Liver (tissue), 9 donors: Measurements from ENCODE around the gene ITPKB. TPM values are rescaled to one million over a fixed set of nuclear protein-coding genes. Genes with fewer than 3 reads are reported as not detected.
A peak's percentile ranks its signal among the peaks of the same experiment; 100 is the strongest.

Source experiments
- DNase-seq: peaks from one replicate; pipeline ENCODE4 v3.0.0-alpha.2; 2017; ENCODE audit warnings: low spot score
- H3K27ac ChIP-seq, 2 donors: one replicate each; pipeline ENCODE4 v1.7.0; 2013; ENCODE audit warnings: inconsistent platforms in 2 of 2, low read length in 2 of 2, control low read depth in 1 of 2, low read depth in 1 of 2, mild to moderate bottlenecking in 1 of 2
- H3K27me3 ChIP-seq, 4 donors: one replicate each; pipeline versions ENCODE4 v1.6.1 to v1.7.0; 2013; ENCODE audit warnings: low read length in 3 of 4, inconsistent platforms in 1 of 4, mild to moderate bottlenecking in 1 of 4, moderate library complexity in 1 of 4; ENCODE audit not compliant: control insufficient read depth in 4 of 4, insufficient read depth in 4 of 4
- H3K36me3 ChIP-seq, 4 donors: one replicate each; pipeline versions ENCODE4 v1.6.1 to v1.7.0; 2013; ENCODE audit warnings: low read length in 3 of 4, mild to moderate bottlenecking in 3 of 4, low read depth in 1 of 4, moderate library complexity in 1 of 4; ENCODE audit not compliant: control insufficient read depth in 4 of 4, insufficient read depth in 3 of 4
- H3K4me1 ChIP-seq, 4 donors: one replicate each; pipeline versions ENCODE4 v1.6.1 to v1.7.0; 2013; ENCODE audit warnings: low read length in 3 of 4, mild to moderate bottlenecking in 3 of 4, moderate library complexity in 1 of 4; ENCODE audit not compliant: control insufficient read depth in 4 of 4, insufficient read depth in 4 of 4
- H3K4me3 ChIP-seq, 3 donors: one replicate each; pipeline versions ENCODE4 v1.6.1 to v1.7.0; 2013; ENCODE audit warnings: low read length in 3 of 3, control low read depth in 1 of 3, low read depth in 1 of 3, mild to moderate bottlenecking in 1 of 3
- H3K9ac ChIP-seq, 2 donors: one replicate each; pipeline ENCODE4 v1.7.0; 2013; ENCODE audit warnings: low read length in 2 of 2, mild to moderate bottlenecking in 2 of 2, moderate library complexity in 2 of 2, control low read depth in 1 of 2, low read depth in 1 of 2
- H3K9me3 ChIP-seq, 4 donors: one replicate each; pipeline versions ENCODE4 v1.6.1 to v1.7.0; 2013; ENCODE audit warnings: low read length in 3 of 4; ENCODE audit not compliant: control insufficient read depth in 4 of 4
- EGR1 ChIP-seq, 2 donors: IDR thresholded peaks; 2 replicates each; pipeline ENCODE4 v1.6.1; 2016 to 2018; ENCODE audit warnings: antibody characterized with exemption in 2 of 2, low read depth in 2 of 2
- FOXA1 ChIP-seq: IDR thresholded peaks from 2 replicates; pipeline ENCODE4 v1.6.1; 2016; ENCODE audit warnings: antibody characterized with exemption
- FOXA2 ChIP-seq: IDR thresholded peaks from 2 replicates; pipeline ENCODE4 v1.6.1; 2016; ENCODE audit warnings: antibody characterized with exemption
- GABPA ChIP-seq, 2 donors: IDR thresholded peaks in 1 of 2; conservative IDR thresholded peaks in 1 of 2; 2 replicates each; pipeline ENCODE4 v1.6.1; 2016; ENCODE audit warnings: antibody characterized with exemption in 2 of 2, mild to moderate bottlenecking in 1 of 2, moderate library complexity in 1 of 2
- HNF4A ChIP-seq, 2 donors: conservative IDR thresholded peaks; 2 replicates each; pipeline ENCODE4 v1.6.1; 2016; ENCODE audit warnings: antibody characterized with exemption in 2 of 2, mild to moderate bottlenecking in 2 of 2
- HNF4G ChIP-seq: IDR thresholded peaks from 2 replicates; pipeline ENCODE4 v1.6.1; 2016; ENCODE audit warnings: antibody characterized with exemption
- JUND ChIP-seq, 2 donors: IDR thresholded peaks; 2 replicates each; pipeline ENCODE4 v1.6.1; 2016; ENCODE audit warnings: antibody characterized with exemption in 2 of 2
- NR2F2 ChIP-seq: IDR thresholded peaks from 2 replicates; pipeline ENCODE4 v1.6.1; 2016; ENCODE audit warnings: antibody characterized with exemption
- RAD21 ChIP-seq, 2 donors: IDR thresholded peaks; 2 replicates each; pipeline ENCODE4 v1.6.1; 2016; ENCODE audit warnings: antibody characterized with exemption in 2 of 2, mild to moderate bottlenecking in 2 of 2
- RXRA ChIP-seq, 2 donors: IDR thresholded peaks; 2 replicates each; pipeline ENCODE4 v1.6.1; 2017 to 2018; ENCODE audit warnings: antibody characterized with exemption in 2 of 2, mild to moderate bottlenecking in 1 of 2
- SP1 ChIP-seq: IDR thresholded peaks from 2 replicates; pipeline ENCODE4 v1.6.1; 2018; ENCODE audit warnings: antibody characterized with exemption, mild to moderate bottlenecking
- WGBS: extraction: QIAGEN DNeasy Blood & Tissue Kit; methylation state at CpG from one replicate; pipeline ENCODE4 v1.1.7; 2013; 5-methylcytosine and 5-hydroxymethylcytosine counted together
- polyA plus RNA-seq, 2 donors: library from polyadenylated mRNA; stranded (reverse) in 1 of 2; unstranded in 1 of 2; fragments of 200-250 nt in 1 of 2; fragments of >200 nt in 1 of 2; fragmentation: Nextera tagmentation in 1 of 2; extraction: Ambion mirVana in 1 of 2; gene quantifications; one replicate each; pipeline versions ENCODE4 v1.2.1 to v1.2.3, GENCODE V29; 2013 to 2015
- total RNA-seq, 2 donors: library from RNA; depleted of rRNA; stranded (reverse); fragments of >200 nt; gene quantifications; one replicate each; pipeline ENCODE4 v1.2.3, GENCODE V29; 2014
- TF ChIP-seq, protein P1 (sequence below): IDR thresholded peaks from 2 replicates; pipeline ENCODE4 v1.6.1; 2016; ENCODE audit warnings: antibody characterized with exemption
- TF ChIP-seq, protein P2 (sequence below): IDR thresholded peaks from 2 replicates; pipeline ENCODE4 v1.6.1; 2016; ENCODE audit warnings: antibody characterized with exemption
- TF ChIP-seq, protein P3 (sequence below): fragments of 150-350 bp; IDR thresholded peaks from 2 replicates; pipeline ENCODE4 v1.5.1; 2017; ENCODE audit warnings: improper control_type of control experiment, low read depth, low read length; ENCODE audit not compliant: missing input control
- donor health status: healthy.
- donor health status: healthy.
- donor health status: healthy.
- donor health status: healthy.
- donor health status: healthy.

ITPKB gene
- total and polyA plus RNA-seq, 4 donors, result 0.61 to 5.8 (median 3.7) TPM

DNA sequence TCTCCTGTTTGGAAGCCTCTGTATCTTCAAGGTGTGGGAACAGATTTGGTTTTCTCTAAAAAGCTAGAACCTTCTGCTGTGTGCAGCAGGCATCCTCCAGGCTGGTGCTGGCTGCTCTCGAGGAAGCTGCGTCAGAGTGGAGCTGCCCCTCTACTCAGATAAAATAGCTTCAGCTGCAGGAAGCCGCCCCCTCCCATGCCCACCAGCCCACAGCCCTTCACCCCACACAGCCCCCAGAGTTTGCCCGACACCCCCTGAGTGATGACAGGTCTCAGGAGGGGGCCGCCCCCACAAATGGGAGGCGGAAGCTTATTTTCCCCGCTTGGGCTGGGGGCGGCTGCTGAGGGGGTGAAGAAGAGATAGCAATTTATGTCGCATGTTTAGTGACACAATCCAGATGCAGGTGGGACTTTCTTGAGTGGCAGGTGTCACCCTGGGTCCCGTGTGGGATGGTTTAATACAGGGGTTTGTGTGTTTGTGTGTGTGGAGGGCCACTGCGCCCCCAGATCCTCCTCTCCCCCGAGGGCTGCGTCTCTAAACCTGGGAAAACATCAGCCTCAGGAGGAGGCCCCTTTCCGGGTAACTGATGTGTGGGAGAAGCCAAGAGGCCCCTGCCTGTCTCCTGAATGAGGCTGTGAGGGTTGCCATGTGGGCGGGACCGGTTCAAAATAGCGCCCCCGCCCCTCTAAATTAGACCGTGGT is 135.1 kb downstream of the ITPKB start:
- Histone ChIP-seq H3K9me3 (no peaks in the 10 kb centered on the region), H3K36me3 (no peaks in the 10 kb centered on the region), H3K27ac (no peak overlapping the region), H3K9ac (no peak overlapping the region), H3K4me3 (no peak overlapping the region), H3K4me1 (peaks cover 0 to 12% (median 10%) of the 10 kb centered on the region in 4 donors), H3K27me3 (no peaks in the 10 kb centered on the region)
- 84% methylated on average over 19 of the region's 19 CpGs for WGBS
- TF ChIP-seq, protein P1, sequence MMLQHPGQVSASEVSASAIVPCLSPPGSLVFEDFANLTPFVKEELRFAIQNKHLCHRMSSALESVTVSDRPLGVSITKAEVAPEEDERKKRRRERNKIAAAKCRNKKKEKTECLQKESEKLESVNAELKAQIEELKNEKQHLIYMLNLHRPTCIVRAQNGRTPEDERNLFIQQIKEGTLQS, result no peak
- TF ChIP-seq FOXA1 (no peak), EGR1 (IDR thresholded peaks at IDR 0.05; ENCODE audit: low read depth in 2 of 2) (no peak), FOXA2 (no peak), JUND (IDR thresholded peaks at IDR 0.05) (no peak), GABPA (IDR thresholded peaks at IDR 0.05 in 1 of 2, conservative IDR thresholded peaks at IDR 0.05 in 1 of 2) (no peak), SP1 (no peak), RAD21 (IDR thresholded peaks at IDR 0.05) (no peak), HNF4G (no peak), NR2F2 (no peak), HNF4A (conservative IDR thresholded peaks at IDR 0.05) (no peak), RXRA (IDR thresholded peaks at IDR 0.05) (no peak)
- TF ChIP-seq, protein P2, sequence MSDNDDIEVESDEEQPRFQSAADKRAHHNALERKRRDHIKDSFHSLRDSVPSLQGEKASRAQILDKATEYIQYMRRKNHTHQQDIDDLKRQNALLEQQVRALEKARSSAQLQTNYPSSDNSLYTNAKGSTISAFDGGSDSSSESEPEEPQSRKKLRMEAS, result no peak
- DNase-seq, result no peak

DNA sequence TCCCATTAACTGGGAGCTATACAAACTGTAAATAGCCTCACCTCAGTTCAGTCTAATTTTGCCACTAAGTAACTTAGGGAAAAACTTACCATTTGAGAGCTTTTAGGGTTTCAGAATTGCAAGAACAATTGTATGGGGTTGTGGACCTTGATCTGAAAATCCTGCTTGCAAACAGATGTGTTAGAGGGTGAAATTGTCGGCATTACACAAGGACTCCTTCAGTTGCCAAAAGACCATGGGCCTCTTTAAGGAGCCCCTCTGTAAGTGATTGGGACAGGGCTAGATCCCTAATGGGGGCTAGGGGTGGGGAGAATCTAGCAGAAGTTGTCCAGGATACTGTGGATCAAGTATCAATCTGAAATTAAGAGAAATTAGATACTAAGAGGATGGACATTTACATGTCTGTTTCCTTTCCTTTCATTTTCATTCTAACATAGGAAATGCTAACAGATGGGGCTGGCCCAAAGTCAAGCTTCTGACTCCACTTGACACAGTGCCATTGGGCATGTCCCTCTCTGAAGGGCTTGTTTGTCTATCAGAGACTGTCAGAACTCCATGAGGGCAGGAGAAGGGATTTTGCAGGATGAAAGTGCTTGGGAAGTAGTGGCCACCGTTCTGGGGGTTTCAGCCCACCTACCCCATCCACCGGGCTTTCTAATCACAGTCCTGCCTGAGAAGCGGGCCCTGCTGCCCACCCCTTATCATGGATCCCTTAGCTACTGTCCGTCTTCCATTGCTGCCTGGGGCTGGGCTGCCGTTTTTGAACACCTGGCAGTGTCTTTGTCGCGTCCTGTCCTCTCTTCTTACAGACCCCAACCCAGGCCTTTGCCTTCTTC is 135.8 kb downstream of the ITPKB start:
- DNase-seq, result no peak
- H3K9ac ChIP-seq, result peak overlapping the region in 1 of 2 donors; percentile 13
- no peaks in the 10 kb centered on the region for H3K36me3 ChIP-seq
- TF ChIP-seq, protein P3, sequence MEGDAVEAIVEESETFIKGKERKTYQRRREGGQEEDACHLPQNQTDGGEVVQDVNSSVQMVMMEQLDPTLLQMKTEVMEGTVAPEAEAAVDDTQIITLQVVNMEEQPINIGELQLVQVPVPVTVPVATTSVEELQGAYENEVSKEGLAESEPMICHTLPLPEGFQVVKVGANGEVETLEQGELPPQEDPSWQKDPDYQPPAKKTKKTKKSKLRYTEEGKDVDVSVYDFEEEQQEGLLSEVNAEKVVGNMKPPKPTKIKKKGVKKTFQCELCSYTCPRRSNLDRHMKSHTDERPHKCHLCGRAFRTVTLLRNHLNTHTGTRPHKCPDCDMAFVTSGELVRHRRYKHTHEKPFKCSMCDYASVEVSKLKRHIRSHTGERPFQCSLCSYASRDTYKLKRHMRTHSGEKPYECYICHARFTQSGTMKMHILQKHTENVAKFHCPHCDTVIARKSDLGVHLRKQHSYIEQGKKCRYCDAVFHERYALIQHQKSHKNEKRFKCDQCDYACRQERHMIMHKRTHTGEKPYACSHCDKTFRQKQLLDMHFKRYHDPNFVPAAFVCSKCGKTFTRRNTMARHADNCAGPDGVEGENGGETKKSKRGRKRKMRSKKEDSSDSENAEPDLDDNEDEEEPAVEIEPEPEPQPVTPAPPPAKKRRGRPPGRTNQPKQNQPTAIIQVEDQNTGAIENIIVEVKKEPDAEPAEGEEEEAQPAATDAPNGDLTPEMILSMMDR, result no peak
- TF ChIP-seq RAD21 (IDR thresholded peaks at IDR 0.05) (peak in 1 of 2 donors; percentile 28), HNF4A (conservative IDR thresholded peaks at IDR 0.05) (peak in 1 of 2 donors; percentile 65), SP1 (peak; percentile 46)
- peaks cover 0 to 12% (median 10%) of the 10 kb centered on the region in 4 donors for H3K4me1 ChIP-seq
- 65% methylated on average over 8 of the region's 8 CpGs for WGBS
- peak overlapping the region in 2 of 3 donors; percentile 29 to 37 for H3K4me3 ChIP-seq
- H3K9me3 ChIP-seq, result no peaks in the 10 kb centered on the region
- no peaks in the 10 kb centered on the region for H3K27me3 ChIP-seq
- peak overlapping the region; percentile 21 to 67 for H3K27ac ChIP-seq
